ENCODE data around the gene GSTT4.

Gene GSTT4

DNA sequence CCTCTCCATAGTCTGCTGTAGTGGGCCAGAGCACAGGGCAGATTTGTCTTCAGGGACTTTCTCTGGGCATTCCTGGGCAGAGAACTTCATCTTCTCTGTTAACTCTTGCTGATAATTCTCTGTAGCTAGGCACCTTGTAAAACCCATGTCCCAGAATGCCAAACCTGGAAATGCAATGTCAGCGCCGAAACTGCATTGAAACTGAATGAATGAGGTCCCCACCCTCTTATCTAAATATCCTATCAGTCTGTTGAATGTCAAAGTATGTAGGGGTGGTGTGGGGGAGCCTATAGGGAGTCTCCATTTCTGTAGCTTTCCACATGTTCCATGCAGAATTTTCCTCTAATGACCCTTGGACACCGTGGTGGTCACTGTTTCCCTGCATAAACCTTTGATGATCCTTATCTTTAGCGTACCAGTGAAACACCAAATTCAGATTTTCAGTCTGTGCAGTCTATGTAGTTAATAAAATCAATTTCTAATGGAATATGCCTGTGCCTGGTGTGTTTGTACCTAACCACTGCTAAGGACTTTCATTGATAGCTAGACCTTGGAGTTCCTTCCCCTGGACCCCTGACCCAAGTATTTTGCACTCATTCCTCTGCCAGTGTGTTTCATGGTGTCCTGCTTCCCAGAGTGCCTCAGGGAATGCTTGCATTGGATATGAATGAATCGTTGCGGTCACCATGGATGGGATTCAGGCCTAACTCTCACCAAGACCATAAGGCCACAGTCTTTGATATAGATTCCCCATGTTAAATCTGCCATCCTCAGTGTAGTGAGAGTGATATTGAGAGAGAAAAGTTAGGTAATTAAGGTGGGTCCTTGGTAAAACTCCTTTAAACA lies 3.4 kb upstream of the GSTT4 start:
- H3K4me3 ChIP-seq (ENCODE audit: low read depth, low read length): no peak overlapping the region
- no peak for DNase-seq (ENCODE audit: low read depth, low spot score)
- ChIA-PET POLR2A (no interaction called here), CTCF (interaction anchor here (1.1 to 1.4 kb wide), 2 partner anchors 21 to 174 kb away, joined by 3 read pairs; no protein-coding TSS in a partner anchor)
- TF ChIP-seq CTCF (IDR thresholded peaks at IDR 0.05; ENCODE audit: insufficient read depth, low read length, missing control alignments): no peak

GRCh38 chr22:24008022-24008283 lies 2.7 kb upstream of the GSTT4 start:
- H3K4me3 ChIP-seq (ENCODE audit: low read depth, low read length): no peak overlapping the region
- CTCF ChIA-PET: interaction anchor here (1.1 to 1.4 kb wide), 2 partner anchors 22 to 174 kb away, joined by 3 read pairs; no protein-coding TSS in a partner anchor
- no peak for DNase-seq (ENCODE audit: low read depth, low spot score)
- POLR2A ChIA-PET: no interaction called here
- TF ChIP-seq CTCF (IDR thresholded peaks at IDR 0.05; ENCODE audit: insufficient read depth, low read length, missing control alignments): no peak

DNA sequence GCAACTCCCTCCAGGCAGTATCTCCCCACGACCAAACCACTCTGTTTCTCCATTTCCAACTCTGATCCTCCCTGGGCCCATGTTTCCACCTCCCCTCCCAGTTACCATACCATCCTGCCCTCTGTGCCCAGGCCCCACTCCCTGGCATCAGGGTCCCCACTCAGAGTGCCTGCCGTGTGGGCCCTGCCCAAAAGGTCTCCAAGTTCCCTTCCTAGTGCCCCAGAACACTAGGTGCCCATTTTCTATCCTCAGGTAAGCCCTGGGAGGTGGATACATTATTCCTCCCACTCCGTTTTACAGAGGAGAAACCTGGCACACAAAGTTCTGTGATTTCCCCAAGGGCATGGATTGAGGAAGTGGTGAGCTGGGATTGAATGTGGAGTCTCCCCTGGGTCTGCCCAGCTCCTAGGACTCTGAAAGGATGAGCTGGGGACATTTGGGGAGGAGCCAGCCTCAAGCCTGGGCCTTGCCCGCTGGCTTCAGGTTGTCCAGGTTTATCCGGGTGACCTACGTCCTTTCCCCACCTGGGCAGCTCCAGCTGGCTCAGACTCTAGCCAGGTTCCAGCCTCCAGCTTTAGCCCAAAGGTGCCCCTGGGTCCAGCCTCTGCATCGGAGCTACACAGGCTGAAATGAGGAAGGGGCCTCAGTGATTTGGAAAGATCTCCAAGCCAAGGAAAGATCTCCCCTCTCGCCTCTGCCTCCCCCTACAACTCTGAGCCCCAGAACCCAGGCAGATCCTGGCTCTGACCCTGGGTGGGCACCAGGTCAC lies 2.2 kb upstream of the GSTT4 start:
- TF ChIP-seq CTCF (IDR thresholded peaks at IDR 0.05; ENCODE audit: insufficient read depth, low read length, missing control alignments): no peak
- H3K4me3 ChIP-seq (ENCODE audit: low read depth, low read length): no peak overlapping the region
- no peak for DNase-seq (ENCODE audit: low read depth, low spot score)
- ChIA-PET CTCF (interaction anchor here (1.1 to 1.4 kb wide), 2 partner anchors 22 to 175 kb away, joined by 3 read pairs; no protein-coding TSS in a partner anchor), POLR2A (no interaction called here)

DNA sequence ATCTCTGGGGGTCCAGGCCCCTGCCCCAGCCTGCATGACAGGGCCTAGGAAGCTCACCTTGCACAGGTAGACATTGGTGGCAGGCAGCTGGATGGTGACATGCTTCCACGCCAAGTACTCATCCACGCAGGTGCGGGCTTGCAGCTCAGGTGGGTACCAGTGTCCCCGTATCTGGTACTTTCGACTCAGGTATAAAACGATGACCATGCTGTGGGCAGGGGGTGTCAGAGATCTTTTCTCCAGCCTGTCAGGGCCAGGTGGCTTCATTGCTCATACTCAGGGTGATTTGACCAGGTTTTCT lies 1.6 kb upstream of the GSTT4 start:
- no peak for DNase-seq (ENCODE audit: low read depth, low spot score)
- ChIA-PET CTCF (no interaction called here), POLR2A (no interaction called here)
- no peak for TF ChIP-seq CTCF (IDR thresholded peaks at IDR 0.05; ENCODE audit: insufficient read depth, low read length, missing control alignments)
- H3K4me3 ChIP-seq (ENCODE audit: low read depth, low read length): no peak overlapping the region

DNA sequence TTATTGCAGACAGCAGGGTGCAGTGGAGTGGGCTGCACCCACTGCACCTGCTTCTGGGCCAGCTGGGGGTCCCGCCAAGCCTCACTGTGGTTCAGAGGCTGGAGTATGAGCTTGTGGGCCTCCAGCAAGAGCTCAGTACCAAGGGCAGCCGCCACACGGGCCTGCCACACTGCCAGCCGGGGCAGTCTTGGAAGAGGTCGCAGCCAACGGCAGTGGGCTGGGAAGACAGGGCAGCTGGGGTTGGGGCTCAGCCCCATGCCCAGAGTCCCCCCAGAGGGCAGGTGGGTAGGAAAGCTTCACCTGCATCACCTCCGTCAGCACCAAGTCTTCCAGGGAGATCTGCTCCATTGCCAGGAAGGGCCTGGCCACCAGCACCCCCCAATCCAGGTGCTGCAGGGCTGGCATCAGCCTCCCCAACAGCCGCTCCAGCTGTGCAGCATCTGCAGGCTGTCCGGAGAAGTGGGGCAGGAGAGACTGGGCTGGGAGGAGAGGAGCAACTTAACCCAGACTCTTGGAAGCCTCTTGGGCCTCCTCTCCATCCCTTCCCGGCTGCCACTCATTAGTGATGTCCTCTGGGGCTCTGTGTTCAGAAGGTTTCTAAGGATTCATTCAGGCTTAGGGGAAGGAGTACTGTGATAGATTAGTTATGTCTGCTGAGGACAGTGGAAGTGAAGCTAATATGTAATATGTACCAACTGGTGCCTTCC lies 1.1 kb upstream of the GSTT4 start:
- no peak for TF ChIP-seq CTCF (IDR thresholded peaks at IDR 0.05; ENCODE audit: insufficient read depth, low read length, missing control alignments)
- H3K4me3 ChIP-seq (ENCODE audit: low read depth, low read length): no peak overlapping the region
- CTCF ChIA-PET: no interaction called here
- POLR2A ChIA-PET: no interaction called here
- no peak for DNase-seq (ENCODE audit: low read depth, low spot score)

DNA sequence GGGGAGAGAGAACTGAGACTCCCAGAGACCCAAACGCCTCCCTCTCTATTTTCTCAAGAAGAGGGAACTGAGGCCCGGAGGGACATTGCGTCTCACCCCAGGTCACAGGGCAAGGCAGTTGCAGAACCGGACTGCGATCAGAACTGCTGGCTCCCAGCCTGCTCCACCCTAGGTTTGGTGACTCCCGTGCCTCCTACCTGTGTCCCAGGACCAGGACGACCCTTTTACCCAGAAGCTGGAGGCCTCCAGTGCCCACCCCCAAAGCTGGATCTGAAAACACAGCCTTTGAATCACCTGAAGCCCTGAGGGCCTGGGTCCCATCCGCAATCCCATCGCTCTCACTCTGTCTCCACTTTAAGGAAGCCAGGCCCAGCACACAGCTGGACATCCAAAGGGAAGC lies 1.4 kb downstream of the GSTT4 start:
- no peak overlapping the region for H3K4me3 ChIP-seq (ENCODE audit: low read depth, low read length)
- POLR2A ChIA-PET: no interaction called here
- no peak for DNase-seq (ENCODE audit: low read depth, low spot score)
- no peak for TF ChIP-seq CTCF (IDR thresholded peaks at IDR 0.05; ENCODE audit: insufficient read depth, low read length, missing control alignments)
- CTCF ChIA-PET: interaction anchor here (1.7 kb wide), 1 partner anchor 9 kb away, joined by 6 read pairs; no protein-coding TSS in a partner anchor

Measured in AG04449 (cell line).